ENCODE data around the gene REN. TPM values are rescaled to one million over a fixed set of nuclear protein-coding genes. Genes with fewer than 3 reads are reported as not detected.

Gene REN
- total and polyA plus RNA-seq, 2 experiments from 2014 or later: not detected

DNA sequence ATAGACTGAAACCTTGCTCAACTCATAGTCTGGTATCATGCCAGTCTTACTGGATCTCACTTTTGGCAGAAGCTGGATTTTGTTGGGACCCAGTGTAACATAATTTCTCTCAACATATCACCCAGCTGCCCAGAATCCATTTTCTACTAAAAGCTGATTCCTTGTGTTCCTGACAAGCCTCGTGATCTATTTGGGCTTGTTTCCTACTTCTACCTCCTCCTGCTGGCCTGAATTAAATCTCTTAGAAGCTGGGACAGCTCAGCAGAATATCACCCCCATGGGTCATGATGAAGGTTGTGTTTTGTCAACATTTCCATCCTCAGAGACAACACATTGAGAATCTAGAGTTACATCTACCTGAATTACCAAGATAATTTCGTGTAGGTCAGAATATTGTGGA is 40.0 kb upstream of the REN start:
- no peaks in the 10 kb centered on the region; the same call in none of the 2 replicates for H4K20me1 ChIP-seq (replicated peaks; ENCODE audit: insufficient read depth)
- Mint-ChIP-seq H3K27ac (no peak overlapping the region), H3K4me1 (peaks cover 3% of the 10 kb centered on the region; the same call in 2 of the 3 replicates), H3K4me3 (no peak overlapping the region), H3K36me3 (ENCODE audit: low read depth) (no peaks in the 10 kb centered on the region), H3K9me3 (no peaks in the 10 kb centered on the region), H3K27me3 (ENCODE audit: insufficient read depth, low read depth, poor library complexity) (peaks cover 2% of the 10 kb centered on the region)
- H3K36me3 ChIP-seq (ENCODE audit: insufficient read depth): no peaks in the 10 kb centered on the region
- ATAC-seq (no peak), DNase-seq (ENCODE audit: low spot score) (peak; percentile 24)
- no peaks in the 10 kb centered on the region for H3K27me3 ChIP-seq (ENCODE audit: insufficient read depth)
- no peaks in the 10 kb centered on the region for H3K9me2 ChIP-seq (ENCODE audit: insufficient read depth)
- H3K4me1 ChIP-seq (ENCODE audit: insufficient read depth): no peaks in the 10 kb centered on the region
- no peak overlapping the region for H3K4me2 ChIP-seq
- no peak overlapping the region for H3K27ac ChIP-seq (ENCODE audit: low read depth)
- no peak overlapping the region for H3K4me3 ChIP-seq
- TF ChIP-seq, protein P1, sequence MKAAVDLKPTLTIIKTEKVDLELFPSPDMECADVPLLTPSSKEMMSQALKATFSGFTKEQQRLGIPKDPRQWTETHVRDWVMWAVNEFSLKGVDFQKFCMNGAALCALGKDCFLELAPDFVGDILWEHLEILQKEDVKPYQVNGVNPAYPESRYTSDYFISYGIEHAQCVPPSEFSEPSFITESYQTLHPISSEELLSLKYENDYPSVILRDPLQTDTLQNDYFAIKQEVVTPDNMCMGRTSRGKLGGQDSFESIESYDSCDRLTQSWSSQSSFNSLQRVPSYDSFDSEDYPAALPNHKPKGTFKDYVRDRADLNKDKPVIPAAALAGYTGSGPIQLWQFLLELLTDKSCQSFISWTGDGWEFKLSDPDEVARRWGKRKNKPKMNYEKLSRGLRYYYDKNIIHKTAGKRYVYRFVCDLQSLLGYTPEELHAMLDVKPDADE (IDR thresholded peaks at IDR 0.05): no peak
- TF ChIP-seq CREB1 (CRISPR knock-in tag; IDR thresholded peaks at IDR 0.05; ENCODE audit: low read depth): no peak
- TF ChIP-seq EZH2 (IDR thresholded peaks at IDR 0.05; ENCODE audit: low read depth, unreplicated experiment): no peak
- TF ChIP-seq, protein P2, sequence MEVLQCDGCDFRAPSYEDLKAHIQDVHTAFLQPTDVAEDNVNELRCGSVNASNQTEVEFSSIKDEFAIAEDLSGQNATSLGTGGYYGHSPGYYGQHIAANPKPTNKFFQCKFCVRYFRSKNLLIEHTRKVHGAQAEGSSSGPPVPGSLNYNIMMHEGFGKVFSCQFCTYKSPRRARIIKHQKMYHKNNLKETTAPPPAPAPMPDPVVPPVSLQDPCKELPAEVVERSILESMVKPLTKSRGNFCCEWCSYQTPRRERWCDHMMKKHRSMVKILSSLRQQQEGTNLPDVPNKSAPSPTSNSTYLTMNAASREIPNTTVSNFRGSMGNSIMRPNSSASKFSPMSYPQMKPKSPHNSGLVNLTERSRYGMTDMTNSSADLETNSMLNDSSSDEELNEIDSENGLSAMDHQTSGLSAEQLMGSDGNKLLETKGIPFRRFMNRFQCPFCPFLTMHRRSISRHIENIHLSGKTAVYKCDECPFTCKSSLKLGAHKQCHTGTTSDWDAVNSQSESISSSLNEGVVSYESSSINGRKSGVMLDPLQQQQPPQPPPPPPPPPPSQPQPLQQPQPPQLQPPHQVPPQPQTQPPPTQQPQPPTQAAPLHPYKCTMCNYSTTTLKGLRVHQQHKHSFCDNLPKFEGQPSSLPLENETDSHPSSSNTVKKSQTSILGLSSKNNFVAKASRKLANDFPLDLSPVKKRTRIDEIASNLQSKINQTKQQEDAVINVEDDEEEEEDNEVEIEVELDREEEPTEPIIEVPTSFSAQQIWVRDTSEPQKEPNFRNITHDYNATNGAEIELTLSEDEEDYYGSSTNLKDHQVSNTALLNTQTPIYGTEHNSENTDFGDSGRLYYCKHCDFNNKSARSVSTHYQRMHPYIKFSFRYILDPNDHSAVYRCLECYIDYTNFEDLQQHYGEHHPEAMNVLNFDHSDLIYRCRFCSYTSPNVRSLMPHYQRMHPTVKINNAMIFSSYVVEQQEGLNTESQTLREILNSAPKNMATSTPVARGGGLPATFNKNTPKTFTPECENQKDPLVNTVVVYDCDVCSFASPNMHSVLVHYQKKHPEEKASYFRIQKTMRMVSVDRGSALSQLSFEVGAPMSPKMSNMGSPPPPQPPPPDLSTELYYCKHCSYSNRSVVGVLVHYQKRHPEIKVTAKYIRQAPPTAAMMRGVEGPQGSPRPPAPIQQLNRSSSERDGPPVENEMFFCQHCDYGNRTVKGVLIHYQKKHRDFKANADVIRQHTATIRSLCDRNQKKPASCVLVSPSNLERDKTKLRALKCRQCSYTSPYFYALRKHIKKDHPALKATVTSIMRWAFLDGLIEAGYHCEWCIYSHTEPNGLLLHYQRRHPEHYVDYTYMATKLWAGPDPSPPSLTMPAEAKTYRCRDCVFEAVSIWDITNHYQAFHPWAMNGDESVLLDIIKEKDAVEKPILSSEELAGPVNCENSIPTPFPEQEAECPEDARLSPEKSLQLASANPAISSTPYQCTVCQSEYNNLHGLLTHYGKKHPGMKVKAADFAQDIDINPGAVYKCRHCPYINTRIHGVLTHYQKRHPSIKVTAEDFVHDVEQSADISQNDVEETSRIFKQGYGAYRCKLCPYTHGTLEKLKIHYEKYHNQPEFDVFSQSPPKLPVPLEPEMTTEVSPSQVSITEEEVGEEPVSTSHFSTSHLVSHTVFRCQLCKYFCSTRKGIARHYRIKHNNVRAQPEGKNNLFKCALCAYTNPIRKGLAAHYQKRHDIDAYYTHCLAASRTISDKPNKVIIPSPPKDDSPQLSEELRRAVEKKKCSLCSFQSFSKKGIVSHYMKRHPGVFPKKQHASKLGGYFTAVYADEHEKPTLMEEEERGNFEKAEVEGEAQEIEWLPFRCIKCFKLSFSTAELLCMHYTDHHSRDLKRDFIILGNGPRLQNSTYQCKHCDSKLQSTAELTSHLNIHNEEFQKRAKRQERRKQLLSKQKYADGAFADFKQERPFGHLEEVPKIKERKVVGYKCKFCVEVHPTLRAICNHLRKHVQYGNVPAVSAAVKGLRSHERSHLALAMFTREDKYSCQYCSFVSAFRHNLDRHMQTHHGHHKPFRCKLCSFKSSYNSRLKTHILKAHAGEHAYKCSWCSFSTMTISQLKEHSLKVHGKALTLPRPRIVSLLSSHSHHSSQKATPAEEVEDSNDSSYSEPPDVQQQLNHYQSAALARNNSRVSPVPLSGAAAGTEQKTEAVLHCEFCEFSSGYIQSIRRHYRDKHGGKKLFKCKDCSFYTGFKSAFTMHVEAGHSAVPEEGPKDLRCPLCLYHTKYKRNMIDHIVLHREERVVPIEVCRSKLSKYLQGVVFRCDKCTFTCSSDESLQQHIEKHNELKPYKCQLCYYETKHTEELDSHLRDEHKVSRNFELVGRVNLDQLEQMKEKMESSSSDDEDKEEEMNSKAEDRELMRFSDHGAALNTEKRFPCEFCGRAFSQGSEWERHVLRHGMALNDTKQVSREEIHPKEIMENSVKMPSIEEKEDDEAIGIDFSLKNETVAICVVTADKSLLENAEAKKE (CRISPR knock-in tag; IDR thresholded peaks at IDR 0.05): no peak
- no peak for TF ChIP-seq EZH2phosphoT487 (IDR thresholded peaks at IDR 0.05; ENCODE audit: unreplicated experiment)
- no peak for TF ChIP-seq POLR2AphosphoS5 (IDR thresholded peaks at IDR 0.05; ENCODE audit: low read depth)
- no peaks in the 10 kb centered on the region for H3K79me2 ChIP-seq (replicated peaks; ENCODE audit: insufficient read depth)
- H3F3A ChIP-seq (replicated peaks; ENCODE audit: low read depth): peaks cover 5% of the 10 kb centered on the region; the same call in 1 of the 2 replicates
- H2AFZ ChIP-seq: no peak overlapping the region

Data from GM23338 (cell line).